H9 (cell line): Measurements from ENCODE around the gene SCGB1C1. TPM values are rescaled to one million over a fixed set of nuclear protein-coding genes. Genes with fewer than 3 reads are reported as not detected.

ENCODE experiments used
- DNase-seq: peaks from one replicate; pipeline ENCODE4 v3.0.0-alpha.2; 2017
- H2AFZ ChIP-seq: one replicate; pipeline ENCODE4 v1.6.1; 2013; ENCODE audit warnings: mild to moderate bottlenecking, low read length, control low read depth, moderate library complexity
- H2AK5ac ChIP-seq: 2 replicates; pipeline ENCODE4 v1.6.1; 2013; ENCODE audit warnings: low read length, control low read depth, mixed read lengths; ENCODE audit not compliant: insufficient read length
- H2BK120ac ChIP-seq: one replicate; pipeline ENCODE4 v1.6.1; 2013; ENCODE audit warnings: low read depth, mild to moderate bottlenecking, low read length, control low read depth, inconsistent platforms; ENCODE audit not compliant: poor library complexity, severe bottlenecking
- H2BK12ac ChIP-seq: 2 replicates; pipeline ENCODE4 v1.6.1; 2013; ENCODE audit warnings: low read length, control low read depth, mixed read lengths, low read depth; ENCODE audit not compliant: insufficient read length
- H2BK15ac ChIP-seq: 2 replicates; pipeline ENCODE4 v1.6.1; 2013; ENCODE audit warnings: low read depth, low read length, control low read depth
- H2BK20ac ChIP-seq: one replicate; pipeline ENCODE4 v1.6.1; 2013; ENCODE audit warnings: low read depth, mild to moderate bottlenecking, low read length, control low read depth, inconsistent platforms; ENCODE audit not compliant: poor library complexity, severe bottlenecking
- H2BK5ac ChIP-seq: 2 replicates; pipeline ENCODE4 v1.6.1; 2013; ENCODE audit warnings: low read length, control low read depth, mixed read lengths; ENCODE audit not compliant: insufficient read length
- H3K14ac ChIP-seq: 2 replicates; pipeline ENCODE4 v1.6.1; 2013; ENCODE audit warnings: low read length, control low read depth; ENCODE audit not compliant: insufficient read depth
- H3K18ac ChIP-seq: 2 replicates; pipeline ENCODE4 v1.6.1; 2013; ENCODE audit warnings: low read depth, mild to moderate bottlenecking, mixed read lengths, low read length, control low read depth; ENCODE audit not compliant: insufficient read length
- H3K23ac ChIP-seq: 2 replicates; pipeline ENCODE4 v1.6.1; 2013; ENCODE audit warnings: low read length, control low read depth, mixed read lengths, low read depth; ENCODE audit not compliant: insufficient read length
- H3K23me2 ChIP-seq: 2 replicates; pipeline ENCODE4 v1.6.1; 2013; ENCODE audit warnings: low read depth, mild to moderate bottlenecking, mixed read lengths, low read length, control low read depth; ENCODE audit not compliant: insufficient read length, poor library complexity, severe bottlenecking
- H3K27ac ChIP-seq: 2 replicates; pipeline ENCODE4 v1.5.1; 2013; ENCODE audit warnings: low read length, control low read depth, mixed read lengths, low read depth; ENCODE audit not compliant: insufficient read length
- H3K27me3 ChIP-seq: 2 replicates; pipeline ENCODE4 v1.6.1; 2013; ENCODE audit warnings: low read length, control low read depth, inconsistent platforms; ENCODE audit not compliant: insufficient read depth
- H3K4ac ChIP-seq: 2 replicates; pipeline ENCODE4 v1.6.1; 2013; ENCODE audit warnings: low read depth, mild to moderate bottlenecking, control low read depth, inconsistent platforms, low read length, moderate library complexity
- H3K4me1 ChIP-seq: 2 replicates; pipeline ENCODE4 v1.6.1; 2013; ENCODE audit warnings: low read length, control low read depth, inconsistent platforms; ENCODE audit not compliant: insufficient read depth
- H3K4me2 ChIP-seq: 2 replicates; pipeline ENCODE4 v1.6.1; 2013; ENCODE audit warnings: low read length, control low read depth, mixed read lengths; ENCODE audit not compliant: insufficient read length, insufficient read depth
- H3K56ac ChIP-seq: 2 replicates; pipeline ENCODE4 v1.6.1; 2013; ENCODE audit warnings: low read depth, mild to moderate bottlenecking, mixed read lengths, low read length, control low read depth; ENCODE audit not compliant: insufficient read length
- H3K79me1 ChIP-seq: 2 replicates; pipeline ENCODE4 v1.6.1; 2013; ENCODE audit warnings: low read depth, mild to moderate bottlenecking, moderate library complexity, low read length, control low read depth, inconsistent platforms; ENCODE audit not compliant: insufficient read depth, poor library complexity, severe bottlenecking
- H3K79me2 ChIP-seq: 2 replicates; pipeline ENCODE4 v1.6.1; 2013; ENCODE audit warnings: low read length, control low read depth, inconsistent platforms; ENCODE audit not compliant: insufficient read depth
- H3K9ac ChIP-seq: 2 replicates; pipeline ENCODE4 v1.6.1; 2013; ENCODE audit warnings: low read length, control low read depth, mixed read lengths; ENCODE audit not compliant: insufficient read length; ENCODE audit errors: extremely low read depth
- H3K9me3 ChIP-seq: one replicate; pipeline ENCODE4 v1.6.1; 2013; ENCODE audit warnings: low read depth, low read length, inconsistent platforms; ENCODE audit not compliant: control insufficient read depth
- H3T11ph ChIP-seq: one replicate; pipeline ENCODE4 v1.6.1; 2013; ENCODE audit warnings: mild to moderate bottlenecking, low read length, control low read depth, inconsistent platforms
- H4K20me1 ChIP-seq: one replicate; pipeline ENCODE4 v1.6.1; 2013; ENCODE audit not compliant: control insufficient read depth, insufficient read length, insufficient read depth
- H4K5ac ChIP-seq: 2 replicates; pipeline ENCODE4 v1.6.1; 2013; ENCODE audit warnings: low read depth, mild to moderate bottlenecking, mixed read lengths, low read length, control low read depth; ENCODE audit not compliant: insufficient read length
- H4K8ac ChIP-seq: replicated peaks from 2 replicates; pipeline ENCODE4 v1.6.1; 2013; ENCODE audit warnings: low read length, control low read depth, mixed read lengths, low read depth; ENCODE audit not compliant: insufficient read length
- H4K91ac ChIP-seq: 2 replicates; pipeline ENCODE4 v1.6.1; 2013; ENCODE audit warnings: low read depth, mild to moderate bottlenecking, moderate library complexity, mixed read lengths, low read length, control low read depth; ENCODE audit not compliant: insufficient read length
- H3K27ac Mint-ChIP-seq, 3 experiments: 2 replicates in 2 of 3; 3 replicates in 1 of 3; pipeline ENCODE4 v1.8.0; 2020 to 2021; ENCODE audit warnings: mixed read lengths in 3 of 3, mild to moderate bottlenecking in 1 of 3, moderate library complexity in 1 of 3
- H3K27me3 Mint-ChIP-seq: 2 replicates; pipeline ENCODE4 v1.8.0; 2021; ENCODE audit warnings: low read depth, mild to moderate bottlenecking, moderate library complexity, mixed read lengths
- H3K36me3 Mint-ChIP-seq, 3 experiments: 2 replicates in 2 of 3; 3 replicates in 1 of 3; pipeline ENCODE4 v1.8.0; 2020 to 2021; ENCODE audit warnings: low read depth in 3 of 3, mixed read lengths in 3 of 3; ENCODE audit not compliant: insufficient read depth in 1 of 3
- H3K4me1 Mint-ChIP-seq, 2 experiments: 2 replicates each; pipeline ENCODE4 v1.8.0; 2020; ENCODE audit warnings: mixed read lengths in 2 of 2
- H3K4me3 Mint-ChIP-seq, 2 experiments: 2 replicates in 1 of 2; 3 replicates in 1 of 2; pipeline ENCODE4 v1.8.0; 2020 to 2021; ENCODE audit warnings: mild to moderate bottlenecking in 2 of 2, mixed read lengths in 2 of 2, moderate library complexity in 1 of 2
- H3K9me3 Mint-ChIP-seq, 2 experiments: 2 replicates in 1 of 2; 3 replicates in 1 of 2; pipeline ENCODE4 v1.8.0; 2020; ENCODE audit warnings: mild to moderate bottlenecking in 2 of 2, mixed read lengths in 2 of 2, moderate library complexity in 1 of 2
- CTCF ChIP-seq: fragments of 200-600 bp; sonication (generic); conservative IDR thresholded peaks from 3 replicates; pipeline ENCODE4 v1.8.0; 2021; ENCODE audit warnings: antibody characterized with exemption, mild to moderate bottlenecking
- WGBS: extraction: QIAGEN DNeasy Blood & Tissue Kit; methylation state at CpG from one replicate; pipeline ENCODE4 v1.1.7; 2013; ENCODE audit warnings: missing lambda C conversion rate, low lambda C conversion rate, mixed read lengths; ENCODE audit not compliant: insufficient read length; ENCODE audit errors: extremely low coverage; 5-methylcytosine and 5-hydroxymethylcytosine counted together
- total RNA-seq: library from RNA; stranded (reverse); gene quantifications from 2 replicates; pipeline ENCODE4 v1.2.1, GENCODE V29; 2021

The SCGB1C1 gene
- total RNA-seq, 1 experiment from 2014 or later: not detected

- Histone ChIP-seq H4K8ac (no peak overlapping the region), H2AFZ (no peak overlapping the region), H3K14ac (no peak overlapping the region), H2BK120ac (no peak overlapping the region), H3K4me2 (no peak overlapping the region), H2BK5ac (no peak overlapping the region), H3K27me3 (no peaks in the 10 kb centered on the region), H3K23ac (no peak overlapping the region), H4K91ac (no peak overlapping the region), H3K23me2 (peaks cover 6% of the 10 kb centered on the region), H3K18ac (no peak overlapping the region), H4K5ac (no peak overlapping the region), H3K79me2 (peaks cover 6% of the 10 kb centered on the region; the same call in 1 of the 2 replicates), H3K27ac (no peak overlapping the region), H2AK5ac (no peak overlapping the region), H3K79me1 (peaks cover 11% of the 10 kb centered on the region), H3K9ac (no peak overlapping the region), H3K4me1 (no peaks in the 10 kb centered on the region; the same call in 1 of the 2 replicates), H3T11ph (no peak overlapping the region), H4K20me1 (no peaks in the 10 kb centered on the region), H3K4ac (no peak overlapping the region), H2BK12ac (no peak overlapping the region), H2BK15ac (no peak overlapping the region), H3K9me3 (no peaks in the 10 kb centered on the region), H3K56ac (no peak overlapping the region), H2BK20ac (no peak overlapping the region)
- Mint-ChIP-seq H3K36me3 (peaks cover 25 to 55% (median 37%) of the 10 kb centered on the region in 3 experiments; a peak in 6 of 7 replicates), H3K27me3 (no peaks in the 10 kb centered on the region; the same call in 1 of the 2 replicates), H3K4me1 (peaks cover 9 to 14% of the 10 kb centered on the region in 2 experiments), H3K4me3 (no peak overlapping the region), H3K9me3 (no peaks in the 10 kb centered on the region; a peak in 1 of 5 replicates), H3K27ac (no peak overlapping the region)
- DNase-seq: no peak
- WGBS: no CpG with 5 or more reads among the region's 1 CpG
- TF ChIP-seq CTCF: no peak
These were observed 47.4 kb downstream of the SCGB1C1 start for GRCh38 chr11:240315-240714.
